Measurements from ENCODE around the gene SQSTM1. TPM values are rescaled to one million over a fixed set of nuclear protein-coding genes. Genes with fewer than 3 reads are reported as not detected.
A peak's percentile ranks its signal among the peaks of the same experiment; 100 is the strongest.

Gene SQSTM1
- total RNA-seq, 2 experiments from 2014 or later, result 58.5 to 81.1 TPM

- Histone ChIP-seq H3K36me3 (ENCODE audit: insufficient read depth, low read length) (peaks cover 71% of the 10 kb centered on the region), H3K4me1 (ENCODE audit: insufficient read depth, low read length, poor library complexity, severe bottlenecking) (no peaks in the 10 kb centered on the region), H3K79me2 (ENCODE audit: insufficient read depth, low read depth, low read length) (no peaks in the 10 kb centered on the region), H3K9me3 (ENCODE audit: low read length) (no peaks in the 10 kb centered on the region), H3K4me3 (ENCODE audit: low read depth, low read length, poor library complexity, severe bottlenecking) (no peak overlapping the region), H3K4me2 (ENCODE audit: low read length) (no peak overlapping the region), H3K27ac (ENCODE audit: low read depth, low read length, poor library complexity, severe bottlenecking) (no peak overlapping the region), H2AFZ (ENCODE audit: low read length) (no peak overlapping the region), H3K9me2 (ENCODE audit: insufficient read depth, low read length) (no peaks in the 10 kb centered on the region), H4K20me1 (ENCODE audit: insufficient read depth, low read length) (no peaks in the 10 kb centered on the region)
- BruUV-seq (replicated peaks), result TSS peak; percentile 16
- no peak for TF ChIP-seq EZH2phosphoT487 (IDR thresholded peaks at IDR 0.05; ENCODE audit: borderline replicate concordance, low read depth, low read length)
- no peak for TF ChIP-seq CTCF (conservative IDR thresholded peaks at IDR 0.05; ENCODE audit: low read length)
- POLR2A ChIA-PET, result interaction anchor here (1.3 kb wide), 1 partner anchor 8 kb away, joined by 4 read pairs; no protein-coding TSS in a partner anchor
- no peak for DNase-seq (ENCODE audit: low spot score)
- CTCF ChIA-PET (ENCODE audit: unreplicated experiment), result no interaction called here
- intact Hi-C loops (cut with micrococcal nuclease; ENCODE audit: unreplicated experiment), result no loop called here
Measured at GRCh38 chr5:179776411-179776938, 44.2 kb upstream of the SQSTM1 start.

GRCh38 chr5:179777456-179777855 lies 43.2 kb upstream of the SQSTM1 start:
- no peak overlapping the region for H2AFZ ChIP-seq (ENCODE audit: low read length)
- H3K79me2 ChIP-seq (ENCODE audit: insufficient read depth, low read depth, low read length), result no peaks in the 10 kb centered on the region
- H3K9me3 ChIP-seq (ENCODE audit: low read length), result no peaks in the 10 kb centered on the region
- TF ChIP-seq EZH2phosphoT487 (IDR thresholded peaks at IDR 0.05; ENCODE audit: borderline replicate concordance, low read depth, low read length) (no peak), CTCF (conservative IDR thresholded peaks at IDR 0.05; ENCODE audit: low read length) (no peak)
- no peak overlapping the region for H3K4me3 ChIP-seq (ENCODE audit: low read depth, low read length, poor library complexity, severe bottlenecking)
- ChIA-PET POLR2A (interaction anchor here (0.6 to 1.3 kb wide), 3 partner anchors 9 to 219 kb away, joined by 3 to 4 read pairs (median 3); no protein-coding TSS in a partner anchor), CTCF (ENCODE audit: unreplicated experiment) (no interaction called here)
- no TSS peak for BruUV-seq (replicated peaks)
- no peaks in the 10 kb centered on the region for H3K4me1 ChIP-seq (ENCODE audit: insufficient read depth, low read length, poor library complexity, severe bottlenecking)
- DNase-seq (ENCODE audit: low spot score), result no peak
- intact Hi-C loops (cut with micrococcal nuclease; ENCODE audit: unreplicated experiment), result no loop called here
- H3K4me2 ChIP-seq (ENCODE audit: low read length), result no peak overlapping the region
- H4K20me1 ChIP-seq (ENCODE audit: insufficient read depth, low read length), result no peaks in the 10 kb centered on the region
- no peak overlapping the region for H3K27ac ChIP-seq (ENCODE audit: low read depth, low read length, poor library complexity, severe bottlenecking)
- no peaks in the 10 kb centered on the region for H3K9me2 ChIP-seq (ENCODE audit: insufficient read depth, low read length)
- peaks cover 62% of the 10 kb centered on the region for H3K36me3 ChIP-seq (ENCODE audit: insufficient read depth, low read length)

GRCh38 chr5:179777909-179778308 lies 42.8 kb upstream of the SQSTM1 start:
- no peaks in the 10 kb centered on the region for H4K20me1 ChIP-seq (ENCODE audit: insufficient read depth, low read length)
- H3K9me2 ChIP-seq (ENCODE audit: insufficient read depth, low read length), result no peaks in the 10 kb centered on the region
- DNase-seq (ENCODE audit: low spot score), result no peak
- peaks cover 59% of the 10 kb centered on the region for H3K36me3 ChIP-seq (ENCODE audit: insufficient read depth, low read length)
- CTCF ChIA-PET (ENCODE audit: unreplicated experiment), result no interaction called here
- no peaks in the 10 kb centered on the region for H3K79me2 ChIP-seq (ENCODE audit: insufficient read depth, low read depth, low read length)
- intact Hi-C loops (cut with micrococcal nuclease; ENCODE audit: unreplicated experiment), result no loop called here
- TF ChIP-seq CTCF (conservative IDR thresholded peaks at IDR 0.05; ENCODE audit: low read length), result no peak
- TF ChIP-seq EZH2phosphoT487 (IDR thresholded peaks at IDR 0.05; ENCODE audit: borderline replicate concordance, low read depth, low read length), result no peak
- no peaks in the 10 kb centered on the region for H3K4me1 ChIP-seq (ENCODE audit: insufficient read depth, low read length, poor library complexity, severe bottlenecking)
- no peak overlapping the region for H3K4me2 ChIP-seq (ENCODE audit: low read length)
- H2AFZ ChIP-seq (ENCODE audit: low read length), result no peak overlapping the region
- BruUV-seq (replicated peaks), result no TSS peak
- POLR2A ChIA-PET, result no interaction called here
- no peak overlapping the region for H3K4me3 ChIP-seq (ENCODE audit: low read depth, low read length, poor library complexity, severe bottlenecking)
- no peaks in the 10 kb centered on the region for H3K9me3 ChIP-seq (ENCODE audit: low read length)
- no peak overlapping the region for H3K27ac ChIP-seq (ENCODE audit: low read depth, low read length, poor library complexity, severe bottlenecking)

Data from OCI-LY7 (cell line).